ENCODE measurements around the gene SLC2A3.

DNA sequence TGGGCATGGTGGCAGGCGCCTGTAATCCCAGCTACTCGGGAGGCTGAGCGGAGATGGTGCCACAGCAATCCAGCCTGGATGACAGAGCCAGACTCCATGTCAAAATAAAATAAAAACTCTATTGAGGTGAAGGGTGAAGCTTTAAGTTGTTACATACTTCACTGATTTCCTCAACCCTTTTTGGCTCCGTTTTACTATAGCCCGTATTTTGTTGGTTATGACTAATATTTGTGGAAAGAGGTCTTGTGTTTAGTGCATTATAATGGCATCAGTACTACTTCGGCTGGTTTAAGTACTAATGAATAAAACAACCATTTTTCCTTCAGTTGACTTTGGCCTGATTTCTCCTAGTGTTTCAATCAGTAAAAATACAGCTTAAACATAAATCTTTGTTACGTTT, 36.2 kb downstream of the SLC2A3 start:
- TF ChIP-seq, protein P1, sequence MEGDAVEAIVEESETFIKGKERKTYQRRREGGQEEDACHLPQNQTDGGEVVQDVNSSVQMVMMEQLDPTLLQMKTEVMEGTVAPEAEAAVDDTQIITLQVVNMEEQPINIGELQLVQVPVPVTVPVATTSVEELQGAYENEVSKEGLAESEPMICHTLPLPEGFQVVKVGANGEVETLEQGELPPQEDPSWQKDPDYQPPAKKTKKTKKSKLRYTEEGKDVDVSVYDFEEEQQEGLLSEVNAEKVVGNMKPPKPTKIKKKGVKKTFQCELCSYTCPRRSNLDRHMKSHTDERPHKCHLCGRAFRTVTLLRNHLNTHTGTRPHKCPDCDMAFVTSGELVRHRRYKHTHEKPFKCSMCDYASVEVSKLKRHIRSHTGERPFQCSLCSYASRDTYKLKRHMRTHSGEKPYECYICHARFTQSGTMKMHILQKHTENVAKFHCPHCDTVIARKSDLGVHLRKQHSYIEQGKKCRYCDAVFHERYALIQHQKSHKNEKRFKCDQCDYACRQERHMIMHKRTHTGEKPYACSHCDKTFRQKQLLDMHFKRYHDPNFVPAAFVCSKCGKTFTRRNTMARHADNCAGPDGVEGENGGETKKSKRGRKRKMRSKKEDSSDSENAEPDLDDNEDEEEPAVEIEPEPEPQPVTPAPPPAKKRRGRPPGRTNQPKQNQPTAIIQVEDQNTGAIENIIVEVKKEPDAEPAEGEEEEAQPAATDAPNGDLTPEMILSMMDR (IDR thresholded peaks at IDR 0.05), result no peak
- TF ChIP-seq POLR2A (IDR thresholded peaks at IDR 0.05), result no peak

All from Peyer's patch (tissue), 4 donors.